GM19351 (cell line): ENCODE results near the gene JAKMIP1.

ENCODE experiments used
- ATAC-seq: cut with Tn5 transposase; IDR thresholded peaks from one replicate; pipeline ENCODE4 v1.9.1; 2021; ENCODE audit warnings: mild to moderate bottlenecking, moderate library complexity; ENCODE audit not compliant: unreplicated experiment

Gene JAKMIP1

GRCh38 chr4:6200011-6200921 is at the start of gene JAKMIP1:
Gene JAKMIP1 (minus strand): TSS chr4:6200549. CDS start chr4:6112850, 87,699 bp downstream.
- peak; percentile 79 for ATAC-seq

- no peak for ATAC-seq
Measured at GRCh38 chr4:6248394-6248793, 48.0 kb upstream of the JAKMIP1 start.

GRCh38 chr4:6246170-6246634 is 45.9 kb upstream of the JAKMIP1 start:
- no peak for ATAC-seq

- no peak for ATAC-seq
Measured at GRCh38 chr4:6245246-6246169, 45.2 kb upstream of the JAKMIP1 start.

GRCh38 chr4:6242271-6243029 is 42.1 kb upstream of the JAKMIP1 start:
- ATAC-seq, result no peak

- ATAC-seq, result no peak
Measured at GRCh38 chr4:6241062-6241845, 40.9 kb upstream of the JAKMIP1 start.

GRCh38 chr4:6239968-6240367 is 39.6 kb upstream of the JAKMIP1 start:
- no peak for ATAC-seq

GRCh38 chr4:6239486-6239885 is 39.1 kb upstream of the JAKMIP1 start:
- ATAC-seq, result no peak

GRCh38 chr4:6236816-6237390 is 36.6 kb upstream of the JAKMIP1 start:
- no peak for ATAC-seq

- ATAC-seq, result no peak
Measured at GRCh38 chr4:6235901-6236640, 35.7 kb upstream of the JAKMIP1 start.

GRCh38 chr4:6235012-6235411 is 34.7 kb upstream of the JAKMIP1 start:
- ATAC-seq, result no peak

- ATAC-seq, result no peak
Measured at GRCh38 chr4:6233929-6234328, 33.6 kb upstream of the JAKMIP1 start.

GRCh38 chr4:6232836-6233785 is 32.8 kb upstream of the JAKMIP1 start:
- ATAC-seq, result no peak

- no peak for ATAC-seq
Measured at GRCh38 chr4:6231663-6232165, 31.4 kb upstream of the JAKMIP1 start.

- no peak for ATAC-seq
Measured at GRCh38 chr4:6230827-6231662, 30.7 kb upstream of the JAKMIP1 start.

- no peak for ATAC-seq
Measured at GRCh38 chr4:6230502-6230785, 30.1 kb upstream of the JAKMIP1 start.
